GM18907 (cell line): Measurements from ENCODE around the gene CACNB1.

Experiments
- ATAC-seq: cut with Tn5 transposase; IDR thresholded peaks from one replicate; pipeline ENCODE4 v1.9.1; 2021; ENCODE audit warnings: mild to moderate bottlenecking, moderate library complexity; ENCODE audit not compliant: unreplicated experiment

CACNB1 gene

GRCh38 chr17:39153599-39154051 lies 43.8 kb downstream of the CACNB1 start:
- ATAC-seq = peak; percentile 47

- no peak for ATAC-seq
These were observed 45.3 kb downstream of the CACNB1 start for GRCh38 chr17:39151943-39152818.

GRCh38 chr17:39151150-39151942 lies 46.1 kb downstream of the CACNB1 start, which contains the start of gene PLXDC1:
TSS of gene PLXDC1 (minus strand) at chr17:39151637. CDS start at chr17:39151437, 200 bp downstream.
- ATAC-seq = no peak

- ATAC-seq = no peak
These were observed 46.7 kb downstream of the CACNB1 start for GRCh38 chr17:39150795-39151149.

- ATAC-seq = no peak
These were observed 47.3 kb downstream of the CACNB1 start for GRCh38 chr17:39150104-39150634.

- no peak for ATAC-seq
These were observed 50.0 kb downstream of the CACNB1 start for GRCh38 chr17:39147221-39148185.

GRCh38 chr17:39146273-39146672 lies 51.2 kb downstream of the CACNB1 start:
- no peak for ATAC-seq

- ATAC-seq = no peak
These were observed 52.3 kb downstream of the CACNB1 start for GRCh38 chr17:39145143-39145542.

- no peak for ATAC-seq
These were observed 53.0 kb downstream of the CACNB1 start for GRCh38 chr17:39144416-39144840.

- ATAC-seq = no peak
These were observed 53.8 kb downstream of the CACNB1 start for GRCh38 chr17:39143552-39144093.

GRCh38 chr17:39141915-39142664 lies 55.4 kb downstream of the CACNB1 start:
- no peak for ATAC-seq

- no peak for ATAC-seq
These were observed 56.2 kb downstream of the CACNB1 start for GRCh38 chr17:39141294-39141693.

- no peak for ATAC-seq
These were observed 57.9 kb downstream of the CACNB1 start for GRCh38 chr17:39139561-39139960.

- ATAC-seq = no peak
These were observed 58.3 kb downstream of the CACNB1 start for GRCh38 chr17:39139161-39139511.

- ATAC-seq = no peak
These were observed 58.9 kb downstream of the CACNB1 start for GRCh38 chr17:39138431-39139160.

GRCh38 chr17:39134878-39135277 lies 62.6 kb downstream of the CACNB1 start:
- no peak for ATAC-seq

GRCh38 chr17:39132192-39132610 lies 65.3 kb downstream of the CACNB1 start:
- no peak for ATAC-seq

GRCh38 chr17:39131616-39132015 lies 65.9 kb downstream of the CACNB1 start:
- ATAC-seq = no peak

GRCh38 chr17:39130205-39130604 lies 67.3 kb downstream of the CACNB1 start:
- no peak for ATAC-seq
